ENCODE results near the gene ADGRF1.

ADGRF1 gene

DNA sequence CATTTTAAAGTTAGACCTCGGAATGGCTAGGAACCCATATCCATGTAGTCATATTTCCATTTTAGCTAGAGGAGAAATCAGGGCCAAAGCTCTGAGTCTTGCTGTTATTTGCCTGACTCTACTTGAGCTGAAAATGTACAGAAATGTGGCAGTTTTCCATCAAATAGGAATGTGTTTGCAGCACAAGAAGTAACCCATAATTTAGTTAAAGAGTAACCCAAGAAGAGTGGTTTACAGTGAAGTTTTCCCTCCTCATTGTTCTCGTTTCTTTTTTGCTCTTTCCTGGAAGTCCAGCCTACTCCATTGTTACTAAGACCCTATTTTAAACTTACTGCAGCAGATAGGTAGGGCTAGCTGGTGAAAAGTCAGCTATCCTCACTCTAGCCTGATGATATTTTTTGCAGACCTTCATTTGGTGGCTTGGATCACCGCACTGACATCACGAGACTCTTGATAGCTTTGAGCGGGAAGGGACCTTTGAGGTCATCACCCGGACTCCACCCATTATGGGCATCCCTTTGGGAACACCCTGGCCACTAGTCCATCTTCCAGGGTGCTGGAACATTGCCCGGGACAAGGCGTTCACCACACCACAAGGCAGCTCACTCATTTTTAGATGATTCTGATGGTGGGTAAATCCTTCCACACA, 92.4 kb downstream of the ADGRF1 start:
- Histone ChIP-seq H3K4me1 (ENCODE audit: control insufficient read depth, insufficient read depth, low read length, poor library complexity, severe bottlenecking) (no peaks in the 10 kb centered on the region), H3K9me3 (ENCODE audit: control insufficient read depth, low read length) (no peaks in the 10 kb centered on the region), H3K4me3 (ENCODE audit: insufficient read depth, low read depth, low read length, poor library complexity, severe bottlenecking) (no peak overlapping the region), H3K27me3 (replicated peaks; ENCODE audit: control insufficient read depth, insufficient read depth, low read length, poor library complexity, severe bottlenecking) (no peaks in the 10 kb centered on the region), H3K36me3 (ENCODE audit: control insufficient read depth, insufficient read depth, low read length) (no peaks in the 10 kb centered on the region), H3K27ac (ENCODE audit: insufficient read depth, low read length, poor library complexity, severe bottlenecking) (no peak overlapping the region)
- DNase-seq = no peak

DNA sequence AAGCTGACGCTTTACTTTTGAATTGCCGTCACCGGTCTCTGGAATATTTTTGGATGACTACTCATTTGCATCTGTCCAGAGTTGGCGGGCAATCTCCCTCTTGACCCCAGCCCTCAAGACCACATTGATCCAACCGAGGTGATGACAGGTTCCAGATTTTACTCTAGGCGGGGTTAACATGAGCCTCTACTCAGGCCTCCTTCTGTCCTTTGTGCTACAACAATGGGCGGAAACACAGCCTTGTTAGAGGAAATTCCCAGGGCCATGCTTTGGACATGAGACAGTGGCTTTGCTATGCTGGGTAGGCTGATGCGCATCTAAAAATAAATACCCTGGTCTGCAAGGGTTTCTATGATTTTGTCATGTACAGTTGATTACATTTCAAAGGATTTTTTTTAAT, 93.4 kb downstream of the ADGRF1 start:
- H3K27ac ChIP-seq (ENCODE audit: insufficient read depth, low read length, poor library complexity, severe bottlenecking) = no peak overlapping the region
- no peak overlapping the region for H3K4me3 ChIP-seq (ENCODE audit: insufficient read depth, low read depth, low read length, poor library complexity, severe bottlenecking)
- H3K36me3 ChIP-seq (ENCODE audit: control insufficient read depth, insufficient read depth, low read length) = no peaks in the 10 kb centered on the region
- H3K9me3 ChIP-seq (ENCODE audit: control insufficient read depth, low read length) = no peaks in the 10 kb centered on the region
- no peaks in the 10 kb centered on the region for H3K4me1 ChIP-seq (ENCODE audit: control insufficient read depth, insufficient read depth, low read length, poor library complexity, severe bottlenecking)
- H3K27me3 ChIP-seq (replicated peaks; ENCODE audit: control insufficient read depth, insufficient read depth, low read length, poor library complexity, severe bottlenecking) = no peaks in the 10 kb centered on the region
- DNase-seq = no peak
